Measurements from ENCODE around the gene BFSP2. TPM values are rescaled to one million over a fixed set of nuclear protein-coding genes. Genes with fewer than 3 reads are reported as not detected.
"Not testable (repeated sequence)": the region's sequence is repeated elsewhere in the genome, so short reads cannot be mapped to it uniquely, and the experiment has no call there.

The BFSP2 gene
- total RNA-seq, 1 experiment from 2014 or later, result not detected

DNA sequence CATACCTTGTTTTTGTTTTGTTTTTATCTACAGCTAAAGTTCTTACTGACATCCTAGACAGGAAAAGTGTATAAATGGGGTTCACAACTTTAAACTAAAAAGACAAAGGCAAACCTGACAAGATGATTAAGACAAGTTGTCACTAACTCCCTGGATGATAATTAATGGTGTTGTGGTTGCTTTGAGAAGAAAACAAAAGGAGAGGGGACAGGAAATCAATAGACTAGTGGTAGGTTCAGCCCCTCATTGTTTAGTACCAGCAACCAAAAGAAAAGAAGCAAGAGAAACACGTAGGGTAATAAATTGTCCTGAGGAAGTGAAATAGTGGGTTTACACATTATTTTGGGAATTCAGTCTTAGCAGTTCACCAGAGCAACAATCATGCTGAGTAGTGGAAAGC lies 78.8 kb downstream of the BFSP2 start:
- Mint-ChIP-seq H3K27ac (ENCODE audit: low read depth, unreplicated experiment) (no peak overlapping the region), H3K36me3 (ENCODE audit: insufficient read depth, unreplicated experiment) (no peaks in the 10 kb centered on the region), H3K9me3 (ENCODE audit: unreplicated experiment) (peaks cover 7% of the 10 kb centered on the region), H3K27me3 (ENCODE audit: insufficient read depth, unreplicated experiment) (no peaks in the 10 kb centered on the region), H3K4me1 (ENCODE audit: insufficient read depth, unreplicated experiment) (peaks cover 6% of the 10 kb centered on the region), H3K4me3 (ENCODE audit: unreplicated experiment) (no peak overlapping the region)
- no peak for DNase-seq (ENCODE audit: unreplicated experiment)
- CTCF ChIA-PET, result interaction anchor here (0.6 to 0.9 kb wide), 2 partner anchors 9 to 753 kb away, joined by 3 to 4 read pairs; no protein-coding TSS in a partner anchor
- intact Hi-C loops (cut with micrococcal nuclease), result no loop called here
- TF ChIP-seq, protein P1, sequence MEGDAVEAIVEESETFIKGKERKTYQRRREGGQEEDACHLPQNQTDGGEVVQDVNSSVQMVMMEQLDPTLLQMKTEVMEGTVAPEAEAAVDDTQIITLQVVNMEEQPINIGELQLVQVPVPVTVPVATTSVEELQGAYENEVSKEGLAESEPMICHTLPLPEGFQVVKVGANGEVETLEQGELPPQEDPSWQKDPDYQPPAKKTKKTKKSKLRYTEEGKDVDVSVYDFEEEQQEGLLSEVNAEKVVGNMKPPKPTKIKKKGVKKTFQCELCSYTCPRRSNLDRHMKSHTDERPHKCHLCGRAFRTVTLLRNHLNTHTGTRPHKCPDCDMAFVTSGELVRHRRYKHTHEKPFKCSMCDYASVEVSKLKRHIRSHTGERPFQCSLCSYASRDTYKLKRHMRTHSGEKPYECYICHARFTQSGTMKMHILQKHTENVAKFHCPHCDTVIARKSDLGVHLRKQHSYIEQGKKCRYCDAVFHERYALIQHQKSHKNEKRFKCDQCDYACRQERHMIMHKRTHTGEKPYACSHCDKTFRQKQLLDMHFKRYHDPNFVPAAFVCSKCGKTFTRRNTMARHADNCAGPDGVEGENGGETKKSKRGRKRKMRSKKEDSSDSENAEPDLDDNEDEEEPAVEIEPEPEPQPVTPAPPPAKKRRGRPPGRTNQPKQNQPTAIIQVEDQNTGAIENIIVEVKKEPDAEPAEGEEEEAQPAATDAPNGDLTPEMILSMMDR (IDR thresholded peaks at IDR 0.05; ENCODE audit: unreplicated experiment), result no peak
- POLR2A ChIA-PET, result interaction anchor here (1.3 to 2.3 kb wide), 2 partner anchors 11 to 91 kb away, joined by 4 to 7 read pairs; no protein-coding TSS in a partner anchor
- BruUV-seq (replicated peaks), result no TSS peak

DNA sequence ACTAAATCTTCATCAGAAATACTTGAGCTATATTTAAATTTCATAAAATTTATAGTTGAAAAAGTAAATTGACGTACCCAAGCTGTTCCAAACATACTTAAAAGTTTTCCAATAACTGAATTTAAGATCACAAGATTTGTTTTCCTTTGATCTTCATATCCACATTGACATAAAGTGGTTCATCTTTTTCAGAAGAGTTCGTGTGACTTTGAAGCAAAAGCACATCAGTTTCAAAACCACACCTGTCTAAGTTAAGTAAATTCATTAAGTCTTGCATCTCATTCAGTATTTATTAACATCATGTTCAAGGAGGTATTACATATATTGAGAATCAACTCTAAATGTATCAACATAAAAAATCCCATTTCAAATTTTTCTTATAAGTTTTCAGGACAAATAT lies 79.5 kb downstream of the BFSP2 start:
- ChIA-PET POLR2A (interaction anchor here (1.3 to 2.3 kb wide), 3 partner anchors 10 to 94 kb away, joined by 4 to 7 read pairs (median 4); partner anchors contain the start of gene CDV3), CTCF (interaction anchor here (0.6 to 1.9 kb wide), 7 partner anchors 9 to 100 kb away, joined by 3 to 14 read pairs (median 4); no protein-coding TSS in a partner anchor)
- H3K9me3 Mint-ChIP-seq (ENCODE audit: unreplicated experiment), result peaks cover 11% of the 10 kb centered on the region
- TF ChIP-seq, protein P1 (IDR thresholded peaks at IDR 0.05; ENCODE audit: unreplicated experiment), result no peak
- H3K27ac Mint-ChIP-seq (ENCODE audit: low read depth, unreplicated experiment), result no peak overlapping the region
- H3K36me3 Mint-ChIP-seq (ENCODE audit: insufficient read depth, unreplicated experiment), result no peaks in the 10 kb centered on the region
- no peak overlapping the region for H3K4me3 Mint-ChIP-seq (ENCODE audit: unreplicated experiment)
- intact Hi-C loops (cut with micrococcal nuclease), result no loop called here
- no peaks in the 10 kb centered on the region for H3K4me1 Mint-ChIP-seq (ENCODE audit: insufficient read depth, unreplicated experiment)
- no peak for DNase-seq (ENCODE audit: unreplicated experiment)
- no peaks in the 10 kb centered on the region for H3K27me3 Mint-ChIP-seq (ENCODE audit: insufficient read depth, unreplicated experiment)
- BruUV-seq (replicated peaks), result no TSS peak

DNA sequence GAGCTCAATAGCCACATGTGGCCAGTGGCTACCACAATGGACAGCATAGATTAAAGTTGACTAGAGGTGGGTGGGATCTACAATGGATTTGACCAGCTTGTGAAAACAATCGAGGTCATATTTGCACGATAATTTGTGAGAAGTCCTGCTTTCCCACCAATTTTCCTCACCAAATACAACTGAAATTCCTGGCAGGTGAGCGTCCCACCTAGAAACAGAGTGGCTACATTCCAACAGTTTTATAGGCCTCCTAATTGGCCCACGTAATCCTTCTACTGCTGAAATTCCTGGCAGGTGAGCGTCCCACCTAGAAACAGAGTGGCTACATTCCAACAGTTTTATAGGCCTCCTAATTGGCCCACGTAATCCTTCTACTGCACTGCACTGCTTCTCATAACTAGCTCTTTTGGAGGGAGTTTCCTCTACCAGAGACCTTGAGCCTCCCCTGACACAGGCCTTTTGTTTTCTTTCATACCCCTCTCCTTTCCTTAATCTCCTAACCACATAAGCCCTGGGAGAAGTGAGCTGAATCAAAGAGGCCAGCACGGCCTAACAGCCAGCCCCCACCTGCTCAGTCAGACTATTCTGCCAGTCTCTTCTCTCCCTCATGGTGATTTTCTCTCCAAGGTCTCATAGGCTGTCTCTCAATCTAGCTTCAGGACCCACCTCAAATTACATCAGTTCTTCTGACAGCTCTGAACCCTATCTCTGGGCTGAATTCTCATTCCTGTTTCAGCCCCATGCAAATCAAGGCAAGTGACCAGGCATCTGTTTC lies 80.2 kb downstream of the BFSP2 start:
- peak; percentile 46 for DNase-seq (ENCODE audit: unreplicated experiment)
- TSS peak; percentile 43 for BruUV-seq (replicated peaks)
- no peak overlapping the region for H3K27ac Mint-ChIP-seq (ENCODE audit: low read depth, unreplicated experiment)

DNA sequence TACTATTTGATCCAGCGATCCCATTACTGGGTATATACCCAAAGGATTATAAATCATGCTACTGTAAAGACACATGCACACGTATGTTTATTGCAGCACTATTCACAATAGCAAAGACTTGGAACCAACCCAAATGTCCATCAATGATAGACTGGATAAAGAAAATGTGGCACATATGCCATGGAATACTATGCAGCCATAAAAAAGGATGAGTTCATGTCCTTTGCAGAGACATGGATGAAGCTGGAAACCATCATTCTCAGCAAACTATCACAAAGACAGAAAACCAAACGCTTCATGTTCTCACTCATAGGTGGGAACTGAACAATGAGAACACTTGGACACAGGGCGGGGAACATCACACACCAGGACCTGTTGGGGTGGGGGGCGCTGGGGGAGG lies 82.6 kb downstream of the BFSP2 start:
- H3K27me3 Mint-ChIP-seq (ENCODE audit: insufficient read depth, unreplicated experiment); CTCF ChIA-PET: not testable (repeated sequence)

More for the DNA sequence above, 80.2 kb downstream of the BFSP2 start:
- CTCF ChIA-PET, result interaction anchor here (0.6 to 1.9 kb wide), 10 partner anchors 8 to 754 kb away, joined by 3 to 14 read pairs (median 3); no protein-coding TSS in a partner anchor
- no peaks in the 10 kb centered on the region for H3K27me3 Mint-ChIP-seq (ENCODE audit: insufficient read depth, unreplicated experiment)
- H3K4me1 Mint-ChIP-seq (ENCODE audit: insufficient read depth, unreplicated experiment), result no peaks in the 10 kb centered on the region
- H3K36me3 Mint-ChIP-seq (ENCODE audit: insufficient read depth, unreplicated experiment), result no peaks in the 10 kb centered on the region
- TF ChIP-seq, protein P1 (IDR thresholded peaks at IDR 0.05; ENCODE audit: unreplicated experiment), result no peak
- POLR2A ChIA-PET, result interaction anchor here (0.7 to 2.3 kb wide), 6 partner anchors 9 to 1296 kb away, joined by 3 to 7 read pairs (median 4); partner anchors contain the start of gene CDV3
- intact Hi-C loops (cut with micrococcal nuclease), result no loop called here
- no peak overlapping the region for H3K4me3 Mint-ChIP-seq (ENCODE audit: unreplicated experiment)
- H3K9me3 Mint-ChIP-seq (ENCODE audit: unreplicated experiment), result peaks cover 18% of the 10 kb centered on the region

More for the DNA sequence above, 82.6 kb downstream of the BFSP2 start:
- intact Hi-C loops (cut with micrococcal nuclease); H3K36me3 Mint-ChIP-seq (ENCODE audit: insufficient read depth, unreplicated experiment); DNase-seq (ENCODE audit: unreplicated experiment); H3K4me1 Mint-ChIP-seq (ENCODE audit: insufficient read depth, unreplicated experiment); H3K27ac Mint-ChIP-seq (ENCODE audit: low read depth, unreplicated experiment); H3K4me3 Mint-ChIP-seq (ENCODE audit: unreplicated experiment); BruUV-seq (replicated peaks); POLR2A ChIA-PET: not testable (repeated sequence)
- peaks cover 19% of the 10 kb centered on the region for H3K9me3 Mint-ChIP-seq (ENCODE audit: unreplicated experiment)

Data from MCF 10A (cell line).